D341Med (cell line): ENCODE data around the gene GOLGA6L9.
"Not testable (repeated sequence)": the region's sequence is repeated elsewhere in the genome, so short reads cannot be mapped to it uniquely, and the experiment has no call there.

Experiments used
- DNase-seq: peaks from one replicate; pipeline ENCODE4 v3.0.0; 2012; ENCODE audit warnings: low spot score

Gene GOLGA6L9

GRCh38 chr15:82429693-82430092 lies at the start of gene GOLGA6L9:
GOLGA6L9 (plus strand) TSS chr15:82429816; CDS start chr15:82430080, 264 bp downstream.
- not testable (repeated sequence) for DNase-seq

- not testable (repeated sequence) for DNase-seq
These were observed 48.2 kb upstream of the GOLGA6L9 start for GRCh38 chr15:82381330-82381955.

- not testable (repeated sequence) for DNase-seq
These were observed 42.4 kb upstream of the GOLGA6L9 start for GRCh38 chr15:82387209-82387608.

- not testable (repeated sequence) for DNase-seq
These were observed 39.5 kb upstream of the GOLGA6L9 start for GRCh38 chr15:82390152-82390551.

- DNase-seq, result not testable (repeated sequence)
These were observed 37.5 kb upstream of the GOLGA6L9 start for GRCh38 chr15:82392077-82392476.

- DNase-seq, result no peak
These were observed 35.9 kb upstream of the GOLGA6L9 start for GRCh38 chr15:82393671-82394070.

GRCh38 chr15:82395788-82396187 lies 33.8 kb upstream of the GOLGA6L9 start:
- not testable (repeated sequence) for DNase-seq

GRCh38 chr15:82397817-82398216 lies 31.8 kb upstream of the GOLGA6L9 start:
- no peak for DNase-seq

- no peak for DNase-seq
These were observed 30.8 kb upstream of the GOLGA6L9 start for GRCh38 chr15:82398785-82399184.

GRCh38 chr15:82399366-82400103 lies 30.1 kb upstream of the GOLGA6L9 start:
- DNase-seq, result not testable (repeated sequence)

- DNase-seq, result not testable (repeated sequence)
These were observed 27.7 kb upstream of the GOLGA6L9 start for GRCh38 chr15:82401918-82402317.

GRCh38 chr15:82402341-82402740 lies 27.3 kb upstream of the GOLGA6L9 start:
- DNase-seq, result not testable (repeated sequence)

- not testable (repeated sequence) for DNase-seq
These were observed 23.4 kb upstream of the GOLGA6L9 start for GRCh38 chr15:82406211-82406610.

GRCh38 chr15:82410306-82410705 lies 19.3 kb upstream of the GOLGA6L9 start:
- DNase-seq, result not testable (repeated sequence)

GRCh38 chr15:82411595-82411994 lies 18.0 kb upstream of the GOLGA6L9 start:
- not testable (repeated sequence) for DNase-seq

- not testable (repeated sequence) for DNase-seq
These were observed 15.0 kb upstream of the GOLGA6L9 start for GRCh38 chr15:82414525-82415191.

- DNase-seq, result not testable (repeated sequence)
These were observed 9.1 kb upstream of the GOLGA6L9 start for GRCh38 chr15:82420516-82420915.

- DNase-seq, result not testable (repeated sequence)
These were observed 8.7 kb upstream of the GOLGA6L9 start for GRCh38 chr15:82420966-82421365.

GRCh38 chr15:82427117-82427516 lies 2.5 kb upstream of the GOLGA6L9 start:
- not testable (repeated sequence) for DNase-seq

- not testable (repeated sequence) for DNase-seq
These were observed 15.8 kb downstream of the GOLGA6L9 start for GRCh38 chr15:82445420-82445819.

GRCh38 chr15:82457336-82457735 lies 27.7 kb downstream of the GOLGA6L9 start:
- DNase-seq, result not testable (repeated sequence)

GRCh38 chr15:82465629-82466028 lies 36.0 kb downstream of the GOLGA6L9 start:
- not testable (repeated sequence) for DNase-seq

- DNase-seq, result not testable (repeated sequence)
These were observed 38.6 kb downstream of the GOLGA6L9 start for GRCh38 chr15:82468205-82468604.
